Stimulated activated CD4-positive, alpha-beta T cell treated with anti-CD3 and anti-CD28 coated beads, Interleukin-1b, Interleukin-23, amount 100 ng/mL, for 4 hours (primary cell): ENCODE results near the gene SNX5.

Source experiments
- DNase-seq, 2 donors: peaks; one replicate each; pipeline ENCODE4 v3.0.0-alpha.2; 2020; ENCODE audit warnings: low read depth in 2 of 2

The SNX5 gene

DNA sequence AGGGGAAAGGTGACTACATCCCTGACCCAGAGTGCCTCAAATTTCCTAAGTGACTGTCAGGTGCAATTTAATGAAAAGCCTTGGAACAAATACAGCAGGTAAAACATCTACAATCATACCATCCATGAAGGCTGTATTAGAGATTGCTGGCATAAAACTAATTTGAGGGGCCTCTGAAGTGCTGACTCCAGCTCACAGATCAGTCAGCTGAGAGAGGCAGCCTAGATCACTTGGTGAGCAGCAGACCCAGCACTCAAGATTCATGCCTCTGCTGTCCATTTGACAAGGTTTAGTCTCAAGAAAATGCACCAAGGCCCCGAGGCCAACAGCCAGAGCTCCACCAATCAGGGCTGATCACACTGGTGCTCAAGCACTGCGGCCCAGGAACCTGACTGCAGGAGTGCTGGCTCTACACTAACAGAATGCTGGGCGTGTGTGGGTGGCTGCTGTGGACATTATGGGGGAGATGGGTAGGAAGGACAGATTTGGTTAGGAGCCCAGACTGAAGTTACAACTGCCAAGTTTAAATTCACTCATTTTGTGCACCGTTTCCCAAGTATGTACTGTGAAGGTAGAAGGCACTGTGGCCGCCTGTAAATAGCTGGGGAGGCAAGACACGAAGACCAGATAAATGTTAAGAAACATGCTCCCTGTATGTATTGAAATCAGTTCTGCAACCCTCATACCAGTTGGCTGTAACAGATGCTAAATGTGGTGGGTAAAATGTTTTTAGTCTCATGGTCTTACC lies 28.2 kb downstream of the SNX5 start:
- DNase-seq = no peak

DNA sequence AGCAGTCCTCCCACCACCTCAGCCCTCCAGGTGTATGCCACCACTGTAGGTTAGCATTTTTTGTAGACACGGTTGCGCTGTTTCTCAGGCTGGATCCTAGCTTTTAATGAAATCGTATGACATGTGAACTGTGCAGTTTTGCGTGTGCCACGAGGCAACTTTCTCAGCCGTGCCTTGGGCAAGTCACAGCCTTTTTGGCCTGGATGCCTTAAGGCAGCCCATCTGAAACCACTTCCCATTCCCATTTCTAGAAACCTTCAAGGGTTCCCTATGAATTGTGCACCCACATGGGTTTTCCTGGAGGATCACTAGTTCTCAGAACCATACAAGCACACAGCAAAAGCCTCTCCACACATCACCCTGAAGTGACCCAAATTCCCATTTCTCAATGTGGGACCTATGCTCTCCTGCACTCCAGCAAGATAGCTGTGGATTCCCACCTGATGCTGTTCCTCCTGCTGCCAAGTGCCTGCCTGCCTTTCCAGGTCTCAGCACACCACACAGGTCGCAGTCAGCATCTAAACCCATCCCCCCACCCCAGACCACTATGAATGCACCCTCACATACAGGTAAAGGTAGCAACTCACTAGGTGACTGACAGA lies 28.9 kb downstream of the SNX5 start:
- no peak for DNase-seq

DNA sequence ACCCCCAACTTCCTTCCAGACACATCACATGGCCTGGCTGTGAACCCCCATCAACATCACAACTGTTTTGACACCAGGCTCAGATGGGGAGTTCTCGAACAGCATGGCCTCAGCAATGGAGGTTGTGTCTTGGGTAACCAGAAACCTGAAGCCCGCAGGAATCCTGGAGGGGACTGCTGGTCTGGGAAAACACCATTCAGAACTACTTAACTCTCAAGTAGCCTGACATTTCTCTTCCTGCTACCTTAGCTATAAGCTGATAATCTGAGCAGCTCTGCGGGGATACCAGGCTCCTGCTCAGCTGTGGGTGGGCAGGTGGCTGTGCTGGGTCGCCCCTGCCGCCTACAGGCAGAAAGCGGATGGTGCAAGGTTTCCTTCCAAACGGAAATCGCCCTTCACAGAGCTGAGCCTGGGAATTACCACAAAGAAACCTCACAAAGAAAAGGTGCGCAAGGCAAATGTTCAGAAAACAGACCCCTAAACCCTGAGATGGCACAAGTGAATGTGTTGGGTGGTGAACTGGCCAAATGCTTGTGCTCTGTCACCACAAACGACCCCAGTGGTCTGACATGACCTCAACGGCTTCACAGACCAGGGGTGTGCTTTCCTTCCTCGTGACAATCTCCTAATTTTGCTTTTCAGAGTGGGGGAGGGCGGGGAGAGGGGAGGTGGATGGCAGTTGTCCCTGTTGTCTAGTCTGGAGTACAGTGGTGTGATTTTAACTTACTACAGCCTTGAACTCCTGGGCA lies 29.5 kb downstream of the SNX5 start:
- peak; percentile 30 to 38 for DNase-seq

DNA sequence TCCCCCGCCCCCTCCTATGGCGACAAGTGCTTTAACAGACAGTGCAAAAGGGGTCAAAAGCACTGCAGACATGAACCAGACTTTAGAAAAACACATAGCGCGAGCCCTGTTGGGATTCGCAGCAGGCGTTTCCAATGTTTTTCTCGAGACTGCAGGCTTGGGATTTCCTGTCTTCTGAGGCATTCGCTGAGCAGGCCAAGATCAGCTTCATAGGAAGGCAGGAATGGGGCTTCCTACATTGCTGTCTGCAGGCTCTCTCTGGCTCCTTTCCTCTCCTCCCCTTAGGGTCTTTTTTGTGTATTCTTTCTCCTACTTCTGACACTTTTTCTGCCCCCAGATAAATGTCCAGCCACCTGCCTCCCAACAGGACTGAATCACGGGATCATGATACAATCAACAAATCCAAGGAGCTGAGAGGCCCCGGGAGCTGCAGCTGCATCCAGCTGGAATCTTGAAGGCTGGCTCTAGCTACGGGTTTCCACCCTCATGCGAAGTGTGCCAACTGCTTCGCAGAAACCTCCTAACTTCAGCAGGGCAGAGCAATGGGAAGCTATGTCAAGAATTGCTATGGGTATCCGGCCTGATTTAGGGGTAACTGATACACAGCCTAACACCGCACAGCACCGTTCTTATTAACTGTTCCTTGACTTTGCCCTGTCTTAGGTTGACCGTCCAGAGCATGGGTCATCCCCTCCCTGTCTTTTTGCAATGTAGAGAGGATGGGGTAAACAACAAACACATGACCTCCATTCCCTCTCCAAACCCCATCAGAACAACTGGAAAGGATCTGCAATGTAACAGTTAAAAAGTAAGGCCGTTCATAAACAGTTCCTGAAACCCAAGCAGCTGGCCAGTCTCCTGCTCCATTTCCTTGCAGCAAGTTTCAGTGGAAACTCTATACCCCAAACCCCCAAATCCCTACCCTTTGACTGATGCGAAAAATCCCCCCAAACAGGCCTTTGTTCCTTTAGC lies 31.5 kb downstream of the SNX5 start:
- DNase-seq = no peak

DNA sequence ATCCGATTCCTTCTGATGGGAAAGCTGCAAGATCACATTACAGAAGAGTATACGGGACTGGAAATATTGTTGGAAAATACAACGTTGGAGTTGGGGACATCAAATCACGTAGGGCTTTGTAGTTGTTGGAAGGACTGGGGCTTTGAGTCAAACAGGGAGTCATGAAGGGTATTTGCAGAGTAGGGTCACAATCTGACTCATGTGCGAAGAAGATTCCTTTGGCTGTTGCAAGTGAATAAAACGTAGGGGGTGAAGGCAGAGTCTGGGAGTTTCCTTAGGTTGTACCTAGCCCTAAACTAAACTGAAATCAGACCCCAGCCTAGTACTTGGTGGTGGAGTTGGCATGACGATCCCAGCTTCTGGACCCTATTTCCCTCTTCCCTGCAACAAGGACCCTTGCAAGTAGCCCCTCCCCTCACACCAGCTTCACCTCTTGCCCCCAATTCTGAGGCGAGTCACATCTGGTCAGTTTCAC lies 32.3 kb downstream of the SNX5 start:
- no peak for DNase-seq

DNA sequence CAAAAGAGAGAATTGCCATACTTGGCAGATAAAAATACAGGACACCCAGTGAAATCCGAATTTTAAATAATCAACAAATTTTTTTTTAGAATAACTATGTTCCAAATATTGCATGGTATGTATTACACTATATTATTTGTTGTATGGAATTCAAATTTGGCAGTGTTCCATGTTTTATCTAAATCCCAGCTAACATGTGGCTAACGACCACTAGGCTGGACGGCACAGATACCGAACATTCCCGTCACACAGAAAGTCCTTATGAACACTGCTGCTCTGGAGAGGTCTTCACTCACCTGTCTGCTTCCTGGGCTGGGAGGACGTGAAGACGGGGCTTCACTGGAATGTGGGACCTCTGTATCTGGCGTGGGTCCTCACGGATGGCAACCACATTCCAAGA lies 32.8 kb downstream of the SNX5 start:
- DNase-seq = no peak

DNA sequence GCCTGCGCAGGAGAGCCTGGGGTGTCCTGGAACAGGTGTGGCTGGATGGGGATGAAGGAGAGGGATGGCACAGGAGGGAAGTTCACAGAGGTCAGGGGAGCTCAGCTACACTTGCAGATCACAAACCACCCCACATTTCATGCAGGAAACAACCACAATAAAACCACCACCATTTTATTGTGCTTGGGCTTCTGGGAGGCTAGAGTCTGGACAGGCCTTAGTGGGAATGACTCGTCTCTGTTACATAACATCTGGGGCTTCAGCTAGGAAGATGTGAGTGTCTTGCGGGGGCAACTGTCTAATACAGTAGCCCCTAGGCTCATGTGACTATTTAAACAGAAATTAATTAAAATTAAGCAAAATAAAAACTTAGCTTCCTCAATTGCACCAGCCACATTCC lies 33.4 kb downstream of the SNX5 start:
- no peak for DNase-seq

DNA sequence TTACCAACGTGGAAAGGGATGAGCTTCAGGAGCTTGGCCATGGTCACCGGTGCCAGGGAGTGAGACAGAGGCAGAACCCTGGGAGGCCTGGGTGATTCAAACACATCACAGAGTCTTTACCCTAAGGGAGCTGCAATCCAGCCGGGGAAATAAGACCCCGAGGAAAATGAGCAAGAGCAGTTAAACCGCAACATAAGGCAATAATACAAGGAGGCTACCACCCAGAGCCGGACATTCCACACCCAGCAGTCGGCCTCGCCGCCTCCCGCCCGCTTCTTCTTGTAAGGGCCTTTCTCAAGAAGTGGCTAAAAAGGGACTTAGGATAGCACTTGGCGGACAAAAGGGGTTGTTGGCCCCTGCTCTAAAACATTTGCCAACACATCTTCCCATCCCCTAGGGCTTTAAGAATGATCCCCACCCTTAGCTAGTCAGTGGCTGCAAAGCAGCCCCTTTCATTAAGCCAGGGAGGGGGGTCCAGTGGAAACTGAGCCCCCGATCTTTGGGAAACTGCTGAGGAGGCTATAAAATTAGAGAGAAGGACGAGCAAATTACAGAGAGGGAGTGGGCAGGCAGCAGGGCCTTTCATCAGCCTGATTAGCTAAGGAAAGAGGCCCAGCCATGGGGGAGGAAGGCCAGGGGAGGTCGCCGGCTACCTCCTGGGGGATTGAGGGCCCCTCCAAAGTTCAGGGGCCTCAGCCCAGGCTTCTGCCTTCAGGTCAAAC lies 34.3 kb downstream of the SNX5 start:
- no peak for DNase-seq

DNA sequence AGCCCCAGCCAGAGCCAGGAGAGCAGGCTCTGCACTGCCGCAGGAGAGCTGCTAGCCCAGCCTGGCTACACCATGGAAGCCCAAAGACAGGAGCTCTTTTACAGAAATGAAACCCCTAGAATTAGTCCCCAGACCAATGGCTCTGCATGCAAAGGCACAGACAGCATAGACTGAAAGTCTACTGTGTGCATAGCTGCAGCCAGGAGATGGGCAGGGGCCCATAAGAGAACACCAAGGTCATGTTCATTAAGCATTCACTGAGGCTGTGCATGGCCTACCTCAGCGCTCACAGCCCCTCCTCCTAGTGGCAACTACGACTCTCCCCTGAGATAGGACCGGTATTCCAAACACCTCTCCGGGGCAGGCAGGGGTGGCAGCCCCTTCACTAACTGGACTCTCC lies 34.9 kb downstream of the SNX5 start:
- DNase-seq = no peak

DNA sequence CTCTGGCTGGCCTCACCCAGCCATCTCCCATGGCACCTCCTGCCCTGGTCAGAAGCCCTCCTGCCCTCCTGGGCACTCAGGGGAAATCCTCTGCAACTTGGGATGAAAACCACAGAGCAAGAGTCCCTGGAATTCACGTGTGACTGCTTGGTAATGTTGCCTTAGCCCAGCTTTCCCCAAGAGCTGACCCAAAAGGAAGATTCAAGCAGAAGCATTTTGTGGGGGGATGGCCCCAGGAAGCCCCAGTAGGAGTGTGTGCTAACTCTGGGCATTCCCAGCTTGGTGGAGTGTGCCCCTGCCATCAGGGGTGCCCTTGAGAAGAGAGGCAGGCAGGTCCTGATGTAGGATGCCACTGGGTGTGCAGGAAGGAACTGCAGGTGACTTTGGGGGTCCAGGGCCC lies 35.5 kb downstream of the SNX5 start:
- DNase-seq = no peak

DNA sequence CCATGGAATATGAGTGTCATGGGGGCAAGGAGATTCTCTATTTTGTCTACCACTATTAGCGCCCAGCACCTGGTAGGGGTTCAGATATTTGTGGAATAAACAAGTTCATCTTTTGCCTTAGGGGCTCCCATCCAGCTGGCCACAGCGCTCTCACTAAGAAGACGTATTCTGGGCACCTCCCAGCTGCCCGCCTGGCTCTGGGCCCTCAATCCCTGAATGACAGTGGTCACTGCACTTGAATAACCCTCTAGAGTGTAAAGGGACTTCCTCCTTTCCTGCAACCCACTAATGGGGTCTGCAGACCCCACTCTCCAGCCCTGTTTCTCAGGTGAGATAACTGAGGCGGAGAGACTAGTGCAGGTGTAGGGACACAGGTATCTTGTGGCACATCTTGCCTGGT lies 36.2 kb downstream of the SNX5 start:
- DNase-seq = no peak

DNA sequence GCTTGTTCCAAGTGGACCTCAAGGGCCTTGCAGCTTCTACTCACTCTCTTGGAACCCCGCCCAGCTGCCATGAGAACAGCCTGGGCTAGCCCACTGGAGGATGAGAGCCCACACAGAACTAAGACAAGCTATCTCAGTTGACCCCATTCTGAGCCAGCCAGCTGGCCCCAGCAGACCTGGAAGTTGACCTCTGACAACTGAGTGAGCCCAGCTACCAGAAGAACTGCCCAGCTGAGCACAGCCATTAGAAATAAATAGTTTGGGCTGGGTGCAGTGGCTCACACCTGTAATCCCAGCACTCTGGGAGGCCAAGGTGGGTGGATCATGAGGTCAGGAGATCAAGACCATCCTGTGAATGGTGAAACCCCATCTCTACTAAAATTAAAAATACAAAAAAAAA lies 37.1 kb downstream of the SNX5 start:
- no peak for DNase-seq

DNA sequence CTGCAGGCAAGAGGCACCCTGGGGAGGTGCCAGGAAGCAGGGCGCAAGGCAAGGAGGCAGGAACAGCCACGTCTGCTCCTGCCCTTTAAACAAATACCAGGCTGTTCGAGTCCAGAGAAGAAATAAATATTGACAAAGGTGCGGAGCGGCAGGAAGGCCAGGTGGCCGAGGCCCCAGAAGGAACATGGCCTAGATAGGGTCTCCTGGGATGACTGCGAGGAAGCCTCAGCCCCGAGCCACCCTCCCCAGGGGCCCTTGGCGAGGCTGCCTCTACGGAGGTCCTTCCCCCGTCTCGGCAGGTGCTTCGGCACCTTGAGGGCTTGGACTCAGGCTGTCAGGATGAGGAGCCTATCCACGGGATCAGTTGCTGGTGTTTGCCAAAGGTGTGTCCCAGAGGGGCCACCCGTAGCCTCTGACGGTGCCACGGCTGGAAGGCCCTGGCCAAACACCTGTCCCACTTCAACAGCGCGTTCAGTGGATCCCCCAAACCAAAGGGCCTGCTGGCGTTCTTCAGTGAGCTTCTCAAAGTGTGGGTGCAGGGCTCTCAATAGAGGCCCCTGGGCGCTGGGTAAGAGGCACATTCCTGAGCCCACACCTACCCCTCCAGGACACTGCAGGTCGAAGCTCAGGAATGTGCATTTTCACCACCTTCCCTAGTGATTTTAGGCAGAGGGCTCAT lies 39.8 kb downstream of the SNX5 start:
- no peak for DNase-seq

DNA sequence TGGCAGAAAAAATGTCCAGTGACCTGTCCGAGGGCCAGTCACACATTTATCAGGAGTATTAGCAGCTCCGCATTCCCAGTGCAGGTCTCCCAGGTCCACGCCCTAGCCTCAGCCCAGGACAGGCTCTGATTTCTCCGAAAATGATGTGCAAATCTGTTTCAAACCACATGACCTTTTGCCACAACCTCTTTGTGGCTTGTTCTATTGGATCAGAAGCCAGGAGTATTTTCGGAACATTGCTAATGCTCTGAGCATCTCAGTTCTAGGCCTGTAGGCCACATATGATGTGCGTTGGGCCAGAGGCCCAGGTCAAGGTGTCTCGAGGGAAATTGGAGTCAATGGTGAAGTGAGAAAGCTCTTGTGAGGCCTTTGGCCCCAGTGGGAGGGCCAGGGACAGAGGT lies 40.4 kb downstream of the SNX5 start:
- DNase-seq = no peak

DNA sequence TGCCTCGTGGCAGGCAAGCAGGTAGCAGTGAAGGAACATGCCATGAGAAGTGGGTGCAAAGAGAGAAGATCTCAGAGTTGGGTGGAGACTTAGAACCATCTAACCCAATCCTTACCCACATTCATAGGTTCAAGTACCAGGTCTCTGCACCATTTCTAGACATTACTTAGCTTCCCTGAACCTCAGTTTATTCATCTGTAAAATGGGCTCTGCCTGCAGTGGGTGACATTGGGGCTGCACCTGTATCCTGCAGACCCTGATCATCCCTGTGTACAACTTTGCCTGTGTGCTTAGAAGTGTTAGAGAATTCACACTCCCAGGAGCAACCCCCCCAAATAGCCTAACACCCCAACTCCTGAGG lies 42.7 kb downstream of the SNX5 start:
- DNase-seq = no peak

DNA sequence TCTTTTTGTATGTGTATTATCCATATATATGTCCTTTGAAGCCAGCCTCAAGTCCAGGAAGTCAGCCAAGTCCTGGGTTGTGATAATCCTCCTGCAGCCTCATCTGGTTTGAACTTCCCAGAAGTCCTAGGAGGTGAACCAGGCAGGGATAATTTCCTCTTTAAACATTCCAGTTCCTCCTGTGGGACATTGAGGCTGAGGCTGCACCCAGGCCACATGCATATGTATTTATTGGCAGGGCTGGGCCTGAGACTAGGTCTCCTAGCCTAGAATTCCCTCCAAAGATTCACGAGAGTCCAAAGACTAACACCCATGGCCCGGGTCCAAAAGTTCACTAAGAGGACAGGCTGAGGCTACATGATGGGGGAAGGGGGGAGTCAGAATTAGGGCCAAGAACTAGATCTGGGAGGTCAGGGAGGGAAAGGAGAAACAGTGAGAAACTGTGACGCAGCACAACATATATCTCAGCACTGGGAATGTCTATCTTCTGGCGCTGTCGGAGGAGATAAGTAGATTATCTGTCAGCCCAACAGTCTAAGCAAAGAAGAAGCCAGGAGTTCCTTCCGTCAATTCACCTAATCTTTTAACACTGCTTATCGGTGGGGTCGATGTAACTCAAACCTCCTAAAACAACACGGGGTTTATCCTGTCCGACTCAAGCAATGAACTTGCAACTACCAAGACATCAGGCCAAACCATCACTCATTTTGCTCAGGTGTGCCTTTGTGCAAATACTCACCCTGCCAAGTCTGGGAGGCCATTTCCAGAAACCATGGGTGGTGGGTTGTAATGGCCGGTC lies 43.3 kb downstream of the SNX5 start:
- DNase-seq = no peak

DNA sequence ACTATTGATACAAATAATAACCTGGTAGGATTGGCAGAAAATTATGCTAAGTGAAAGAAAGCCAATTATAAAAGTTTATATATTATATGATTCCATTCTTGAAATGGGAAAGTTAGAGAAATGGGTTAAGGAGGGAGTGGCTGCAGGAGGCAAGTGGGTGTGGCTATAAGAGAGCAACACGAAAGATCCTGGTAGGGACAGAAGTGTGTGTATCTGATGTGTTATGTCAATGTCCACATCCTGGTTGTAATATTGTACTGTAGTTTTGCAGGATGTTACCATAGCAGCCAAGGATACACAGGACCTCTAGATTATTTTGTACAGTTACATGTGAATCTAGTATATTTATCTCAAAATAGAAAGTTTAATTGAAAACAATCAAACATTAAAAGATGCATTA lies 46.8 kb downstream of the SNX5 start:
- no peak for DNase-seq

DNA sequence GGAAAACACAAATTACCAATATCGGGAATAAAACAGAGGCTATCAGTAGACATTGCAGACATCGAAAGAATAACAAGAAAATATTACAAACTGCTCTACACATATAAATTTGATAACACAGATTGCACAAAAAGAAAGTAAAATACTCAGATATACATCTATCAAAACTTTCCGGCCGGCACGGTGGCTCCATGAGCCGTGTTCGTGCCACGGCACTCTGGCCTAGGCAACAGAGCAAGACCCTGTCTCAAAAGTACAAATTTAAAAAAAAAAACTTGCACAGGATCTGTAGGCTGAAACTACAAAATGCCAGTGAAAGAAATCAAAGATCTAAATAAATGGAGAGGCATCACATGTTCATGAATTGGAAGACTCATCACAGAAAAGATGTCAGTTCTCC lies 49.4 kb downstream of the SNX5 start:
- DNase-seq = no peak

DNA sequence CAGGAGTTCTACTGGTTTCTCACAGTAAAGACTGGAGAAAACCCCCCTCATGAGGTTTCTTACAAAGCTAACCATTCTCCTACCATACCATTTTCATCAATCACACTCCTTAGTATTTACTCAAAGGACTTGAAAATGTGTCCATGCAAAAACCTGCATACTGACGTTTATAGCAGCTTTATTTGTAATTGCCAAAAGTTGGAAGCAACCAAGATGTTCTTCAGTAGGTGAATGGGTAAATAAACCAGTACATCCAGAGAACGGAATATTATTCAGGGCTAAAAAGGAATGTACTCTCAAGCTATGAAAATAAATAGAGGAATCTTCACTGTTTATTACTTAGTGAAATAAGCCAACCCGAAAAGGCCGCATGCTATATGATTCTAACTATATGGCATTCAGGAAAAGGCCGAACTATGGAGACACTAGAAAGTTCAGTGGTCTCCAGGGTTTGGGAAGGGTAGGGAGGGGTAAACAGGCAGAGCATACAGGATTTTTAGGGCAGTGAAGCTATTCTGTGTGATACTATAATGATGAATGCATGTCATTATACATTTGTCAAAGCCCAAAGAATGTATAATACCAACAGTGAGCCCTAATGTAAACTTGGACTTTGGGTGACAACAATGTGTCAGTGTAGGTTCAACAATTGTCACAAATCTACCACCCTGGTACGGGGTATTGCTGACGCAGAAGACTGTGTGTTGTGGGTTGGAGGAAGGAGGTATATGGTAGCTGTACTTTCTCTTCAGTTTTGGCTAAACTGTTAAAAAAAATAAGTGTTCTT lies 50.6 kb downstream of the SNX5 start:
- DNase-seq = no peak
